AG04450 (cell line): Measurements from ENCODE around the gene PIGZ. TPM values are rescaled to one million over a fixed set of nuclear protein-coding genes. Genes with fewer than 3 reads are reported as not detected.

Experiments used
- CTCF ChIA-PET: fragments of 300-600, 350-600 bp; formaldehyde crosslinking; extraction: SDS; loops from one replicate; lab custom pipeline; 2022; ENCODE audit warnings: antibody characterized with exemption, inconsistent platforms; lab: Charles Lee
- POLR2A ChIA-PET: fragments of 350-600 bp; formaldehyde crosslinking; extraction: SDS; loops from one replicate; lab custom pipeline; 2021; ENCODE audit warnings: antibody characterized with exemption, inconsistent platforms; lab: Yijun Ruan, JAX
- DNase-seq: peaks from one replicate; pipeline ENCODE4 v3.0.0-alpha.2; 2011; ENCODE audit warnings: low read depth, low spot score
- H3K27ac ChIP-seq: one replicate; pipeline ENCODE4 v1.5.1; 2012; ENCODE audit warnings: low read depth, low read length, control low read depth
- H3K27me3 ChIP-seq: one replicate; pipeline ENCODE4 v1.6.0; 2012; ENCODE audit warnings: low read length; ENCODE audit not compliant: control insufficient read depth, insufficient read depth
- H3K4me3 ChIP-seq: 2 replicates; pipeline ENCODE4 v1.5.1; 2011; ENCODE audit warnings: mild to moderate bottlenecking, low read depth, low read length, control low read depth
- H3K9me3 ChIP-seq: 2 replicates; pipeline ENCODE4 v1.5.1; 2012; ENCODE audit warnings: low read length; ENCODE audit not compliant: control insufficient read depth, insufficient read depth
- CTCF ChIP-seq: IDR thresholded peaks from 2 replicates; pipeline ENCODE4 v1.5.1; 2011; ENCODE audit warnings: low read depth, low read length, control low read depth, inconsistent platforms
- polyA plus RNA-seq: library from polyadenylated mRNA; depleted of rRNA; stranded (reverse); fragments of >200 nt; gene quantifications from 2 replicates; pipeline ENCODE4 v1.2.3, GENCODE V29; 2011

Gene PIGZ
- polyA plus RNA-seq, 1 experiment, result 0.15 TPM

GRCh38 chr3:197001106-197001971 is 32.7 kb upstream of the PIGZ start:
- Histone ChIP-seq H3K9me3 (peaks cover 5% of the 10 kb centered on the region; the same call in 1 of the 2 replicates), H3K27ac (no peak overlapping the region), H3K27me3 (no peaks in the 10 kb centered on the region), H3K4me3 (no peak overlapping the region)
- no peak for DNase-seq
- ChIA-PET CTCF (interaction anchor here (0.7 to 1.0 kb wide), 2 partner anchors 267 to 466 kb away, joined by 3 read pairs; no protein-coding TSS in a partner anchor), POLR2A (no interaction called here)
- TF ChIP-seq CTCF, result no peak

GRCh38 chr3:197000211-197000610 is 31.6 kb upstream of the PIGZ start:
- POLR2A ChIA-PET, result no interaction called here
- peaks cover 5% of the 10 kb centered on the region; the same call in 1 of the 2 replicates for H3K9me3 ChIP-seq
- CTCF ChIA-PET, result no interaction called here
- no peak overlapping the region for H3K4me3 ChIP-seq
- DNase-seq, result no peak
- TF ChIP-seq CTCF, result no peak
- H3K27ac ChIP-seq, result no peak overlapping the region
- no peaks in the 10 kb centered on the region for H3K27me3 ChIP-seq

- DNase-seq, result no peak
- Histone ChIP-seq H3K27me3 (no peaks in the 10 kb centered on the region), H3K9me3 (peaks cover 5% of the 10 kb centered on the region; the same call in 1 of the 2 replicates), H3K4me3 (no peak overlapping the region), H3K27ac (no peak overlapping the region)
- ChIA-PET POLR2A (no interaction called here), CTCF (no interaction called here)
- no peak for TF ChIP-seq CTCF
These were observed 30.5 kb upstream of the PIGZ start for GRCh38 chr3:196998966-196999760.

GRCh38 chr3:196997311-196997710 is 28.7 kb upstream of the PIGZ start:
- Histone ChIP-seq H3K27me3 (no peaks in the 10 kb centered on the region), H3K9me3 (peaks cover 5% of the 10 kb centered on the region; the same call in 1 of the 2 replicates), H3K4me3 (no peak overlapping the region), H3K27ac (no peak overlapping the region)
- CTCF ChIA-PET, result interaction anchor here (1.5 kb wide), 1 partner anchor 190 kb away, joined by 6 read pairs; no protein-coding TSS in a partner anchor
- no peak for DNase-seq
- POLR2A ChIA-PET, result no interaction called here
- no peak for TF ChIP-seq CTCF
